Astrocyte (in vitro differentiated cells and primary cell): ENCODE measurements around the gene RDH11.

Experiments used
- CTCF ChIP-seq: IDR thresholded peaks from 2 replicates; pipeline ENCODE4 v1.5.1; 2011; ENCODE audit warnings: low read depth, mild to moderate bottlenecking, inconsistent platforms, low read length, moderate library complexity; ENCODE audit not compliant: insufficient read depth
- EZH2 ChIP-seq: IDR thresholded peaks from 2 replicates; pipeline ENCODE4 v1.6.1; 2012; ENCODE audit warnings: mild to moderate bottlenecking, low read length, inconsistent platforms; ENCODE audit not compliant: insufficient read depth

GRCh38 chr14:67729072-67729885, 33.7 kb upstream of the RDH11 start:
- TF ChIP-seq CTCF = no peak
- TF ChIP-seq EZH2 = no peak
